Myocyte (in vitro differentiated cells): ENCODE results near the gene GALNTL6. TPM values are rescaled to one million over a fixed set of nuclear protein-coding genes. Genes with fewer than 3 reads are reported as not detected.
"Not testable (repeated sequence)": the region's sequence is repeated elsewhere in the genome, so short reads cannot be mapped to it uniquely, and the experiment has no call there.

Source experiments
- DNase-seq: peaks from one replicate; pipeline ENCODE4 v3.0.0-alpha.2; 2012; ENCODE audit warnings: low read depth
- total RNA-seq: library from RNA; depleted of rRNA; stranded (reverse); fragments of >200 nt; gene quantifications from 2 replicates; pipeline ENCODE4 v1.2.3, GENCODE V29; 2014

Gene GALNTL6
- total RNA-seq, 1 donor from 2014 or later = 1.2 TPM

- DNase-seq = peak; percentile 43
These were observed 1192.9 kb downstream of the GALNTL6 start for GRCh38 chr4:173005912-173006633.

- no peak for DNase-seq
These were observed 1195.2 kb downstream of the GALNTL6 start for GRCh38 chr4:173008436-173008835.

- no peak for DNase-seq
These were observed 1196.1 kb downstream of the GALNTL6 start for GRCh38 chr4:173009129-173009823.

GRCh38 chr4:173012608-173013007 lies 1199.4 kb downstream of the GALNTL6 start:
- DNase-seq = peak; percentile 74

- peak; percentile 73 for DNase-seq
These were observed 1200.2 kb downstream of the GALNTL6 start for GRCh38 chr4:173013232-173013930.

GRCh38 chr4:173014113-173014558 lies 1200.9 kb downstream of the GALNTL6 start:
- peak; percentile 84 for DNase-seq

GRCh38 chr4:173014836-173015235 lies 1201.6 kb downstream of the GALNTL6 start:
- no peak for DNase-seq

GRCh38 chr4:173017802-173018201 lies 1204.6 kb downstream of the GALNTL6 start:
- DNase-seq = no peak

GRCh38 chr4:173018446-173018845 lies 1205.2 kb downstream of the GALNTL6 start:
- no peak for DNase-seq

- no peak for DNase-seq
These were observed 1206.5 kb downstream of the GALNTL6 start for GRCh38 chr4:173019664-173020063.

- not testable (repeated sequence) for DNase-seq
These were observed 1208.8 kb downstream of the GALNTL6 start for GRCh38 chr4:173021746-173022573.

- peak; percentile 35 for DNase-seq
These were observed 1211.0 kb downstream of the GALNTL6 start for GRCh38 chr4:173024203-173024602.

- DNase-seq = peak; percentile 98
These were observed 1211.9 kb downstream of the GALNTL6 start for GRCh38 chr4:173025131-173025530.

GRCh38 chr4:173037242-173037641 lies 1224.0 kb downstream of the GALNTL6 start:
- no peak for DNase-seq

- no peak for DNase-seq
These were observed 1225.1 kb downstream of the GALNTL6 start for GRCh38 chr4:173038192-173038896.

GRCh38 chr4:173039617-173040577 lies 1226.7 kb downstream of the GALNTL6 start:
- DNase-seq = peak; percentile 83

- DNase-seq = no peak
These were observed 1228.3 kb downstream of the GALNTL6 start for GRCh38 chr4:173041482-173041881.

- DNase-seq = not testable (repeated sequence)
These were observed 1228.9 kb downstream of the GALNTL6 start for GRCh38 chr4:173042139-173042538.

GRCh38 chr4:173044340-173044739 lies 1231.1 kb downstream of the GALNTL6 start:
- no peak for DNase-seq
